ENCODE results near the gene FOSB.

The FOSB gene

GRCh38 chr19:45468803-45469131 lies 971 bp downstream of the FOSB start:
- DNase-seq (ENCODE audit: low read depth): no peak

- DNase-seq (ENCODE audit: low read depth): peak; percentile 89
These were observed 1.5 kb downstream of the FOSB start for GRCh38 chr19:45469132-45469944.

GRCh38 chr19:45469945-45470761 lies 2.4 kb downstream of the FOSB start:
- DNase-seq (ENCODE audit: low read depth): no peak

- no peak for DNase-seq (ENCODE audit: low read depth)
These were observed 2.9 kb downstream of the FOSB start for GRCh38 chr19:45470762-45471081.

GRCh38 chr19:45471111-45471930 lies 3.5 kb downstream of the FOSB start:
- no peak for DNase-seq (ENCODE audit: low read depth)

GRCh38 chr19:45471931-45472562 lies 4.3 kb downstream of the FOSB start:
- no peak for DNase-seq (ENCODE audit: low read depth)

- no peak for DNase-seq (ENCODE audit: low read depth)
These were observed 5.0 kb downstream of the FOSB start for GRCh38 chr19:45472563-45473366.

GRCh38 chr19:45473367-45473681 lies 5.5 kb downstream of the FOSB start:
- no peak for DNase-seq (ENCODE audit: low read depth)

GRCh38 chr19:45473682-45474605 lies 6.1 kb downstream of the FOSB start:
- DNase-seq (ENCODE audit: low read depth): no peak

- no peak for DNase-seq (ENCODE audit: low read depth)
These were observed 7.1 kb downstream of the FOSB start for GRCh38 chr19:45474606-45475521.

GRCh38 chr19:45475537-45476291 lies 7.9 kb downstream of the FOSB start:
- DNase-seq (ENCODE audit: low read depth): no peak

GRCh38 chr19:45476304-45476703 lies 8.5 kb downstream of the FOSB start:
- no peak for DNase-seq (ENCODE audit: low read depth)

- no peak for DNase-seq (ENCODE audit: low read depth)
These were observed 9.4 kb downstream of the FOSB start for GRCh38 chr19:45477186-45477585.

- DNase-seq (ENCODE audit: low read depth): no peak
These were observed 10.1 kb downstream of the FOSB start for GRCh38 chr19:45477713-45478453.

- DNase-seq (ENCODE audit: low read depth): peak; percentile 95
These were observed 10.8 kb downstream of the FOSB start for GRCh38 chr19:45478454-45479238.

- no peak for DNase-seq (ENCODE audit: low read depth)
These were observed 15.2 kb downstream of the FOSB start for GRCh38 chr19:45483033-45483432.
